CD4-positive, alpha-beta T cell treated with Interleukin-15 for 4 hours (primary cell): ENCODE results near the gene DAB1.

Experiments
- DNase-seq: peaks from one replicate; pipeline ENCODE4 v3.0.0-alpha.2; 2020; ENCODE audit warnings: low spot score

Gene DAB1

GRCh38 chr1:57162607-57163261 is 261.1 kb downstream of the DAB1 start:
- DNase-seq = no peak

GRCh38 chr1:57160594-57160993 is 263.3 kb downstream of the DAB1 start:
- DNase-seq = no peak

GRCh38 chr1:57158604-57158998 is 265.3 kb downstream of the DAB1 start:
- no peak for DNase-seq

- no peak for DNase-seq
Measured at GRCh38 chr1:57157818-57158603, 265.8 kb downstream of the DAB1 start.

GRCh38 chr1:57156907-57157306 is 267.0 kb downstream of the DAB1 start:
- DNase-seq = no peak

GRCh38 chr1:57146100-57146499 is 277.8 kb downstream of the DAB1 start:
- DNase-seq = no peak

- DNase-seq = no peak
Measured at GRCh38 chr1:57142999-57143398, 280.9 kb downstream of the DAB1 start.

GRCh38 chr1:57142169-57142568 is 281.7 kb downstream of the DAB1 start:
- DNase-seq = no peak

- DNase-seq = no peak
Measured at GRCh38 chr1:57138432-57139078, 285.3 kb downstream of the DAB1 start.

- DNase-seq = no peak
Measured at GRCh38 chr1:57137980-57138379, 285.9 kb downstream of the DAB1 start.

GRCh38 chr1:57134803-57135202 is 289.1 kb downstream of the DAB1 start:
- DNase-seq = no peak

GRCh38 chr1:57133686-57134085 is 290.2 kb downstream of the DAB1 start:
- no peak for DNase-seq

GRCh38 chr1:57132993-57133622 is 290.8 kb downstream of the DAB1 start:
- DNase-seq = no peak

GRCh38 chr1:57131701-57132394 is 292.0 kb downstream of the DAB1 start:
- DNase-seq = no peak

- no peak for DNase-seq
Measured at GRCh38 chr1:57131257-57131656, 292.6 kb downstream of the DAB1 start.

- no peak for DNase-seq
Measured at GRCh38 chr1:57129865-57130264, 294.0 kb downstream of the DAB1 start.

GRCh38 chr1:57127976-57128375 is 295.9 kb downstream of the DAB1 start:
- no peak for DNase-seq

GRCh38 chr1:57124768-57125446 is 299.0 kb downstream of the DAB1 start:
- DNase-seq = no peak

- no peak for DNase-seq
Measured at GRCh38 chr1:57124170-57124569, 299.7 kb downstream of the DAB1 start.

GRCh38 chr1:57122031-57122430 is 301.8 kb downstream of the DAB1 start:
- DNase-seq = no peak

GRCh38 chr1:57118948-57119603 is 304.8 kb downstream of the DAB1 start:
- no peak for DNase-seq
